HepG2 (cell line): ENCODE data around the gene DCC. TPM values are rescaled to one million over a fixed set of nuclear protein-coding genes. Genes with fewer than 3 reads are reported as not detected.

ENCODE experiments used
- ATAC-seq: fragments of 200-7000 bp; cut with Tn5 transposase; 3 replicates; pipeline ENCODE4 v1.9.1; 2020; ENCODE audit warnings: mild to moderate bottlenecking, moderate library complexity
- BruUV-seq: library from RNA; stranded (reverse); fragments of 400-500 nt; replicated peaks from 2 replicates; lab custom pipeline; 2021; lab: Mats Ljungman, UMichigan
- CTCF ChIA-PET: fragments of 300-600 bp; formaldehyde crosslinking; extraction: SDS; loops from one replicate; lab custom pipeline; 2021; ENCODE audit warnings: low total read pairs, inconsistent platforms, low intra/inter-chr PET ratio; lab: Yijun Ruan, JAX
- POLR2A ChIA-PET: fragments of 350-600 bp; sonication (Branson Sonifier 250); formaldehyde crosslinking; loops from one replicate; lab custom pipeline; 2020; ENCODE audit warnings: antibody characterized with exemption, inconsistent platforms; lab: Yijun Ruan, JAX
- DNase-seq: peaks from one replicate; pipeline ENCODE4 v3.0.0-alpha.2; 2015; ENCODE audit warnings: low spot score
- FAIRE-seq: peaks from 3 replicates; lab custom pipeline; 2011; peaks lifted over from hg19 to GRCh38; lab: Jason Lieb, UNC
- H2AFZ ChIP-seq: one replicate; pipeline ENCODE4 v1.6.1; 2011; ENCODE audit warnings: low read length, inconsistent platforms
- H3K27ac ChIP-seq: fragments of 300-600 bp; 3 replicates; pipeline ENCODE4 v1.8.0; 2011; ENCODE audit warnings: mixed run types, mild to moderate bottlenecking, mixed read lengths, low read length, inconsistent platforms; ENCODE audit not compliant: insufficient read depth; ENCODE audit errors: extremely low read length
- H3K27me3 ChIP-seq, 2 experiments: fragments of 200-600 bp in 1 of 2; 2 replicates in 1 of 2; 3 replicates in 1 of 2; pipeline versions ENCODE4 v1.6.0 to v1.8.0; 2011; ENCODE audit warnings: low read length in 2 of 2, mild to moderate bottlenecking in 2 of 2, moderate library complexity in 2 of 2, inconsistent platforms in 1 of 2; ENCODE audit not compliant: insufficient read depth in 2 of 2, control insufficient read depth in 1 of 2
- H3K36me3 ChIP-seq, 2 experiments: fragments of 200-600 bp in 1 of 2; replicated peaks in 1 of 2; 2 replicates in 1 of 2; 3 replicates in 1 of 2; pipeline versions ENCODE4 v1.5.1 to v1.8.0; 2011; ENCODE audit warnings: low read length in 2 of 2, inconsistent platforms in 1 of 2; ENCODE audit not compliant: insufficient read depth in 2 of 2, control insufficient read depth in 1 of 2
- H3K4me1 ChIP-seq: 2 replicates; pipeline ENCODE4 v1.5.1; 2012; ENCODE audit warnings: low read length, inconsistent platforms; ENCODE audit not compliant: insufficient read depth
- H3K4me2 ChIP-seq: 2 replicates; pipeline ENCODE4 v1.6.0; 2011; ENCODE audit warnings: low read depth, low read length, inconsistent platforms
- H3K4me3 ChIP-seq, 3 experiments: fragments of 200-600 bp in 1 of 3; sonication (generic), shearing (Covaris generic) in 1 of 3; replicated peaks in 1 of 3; 2 replicates each; pipeline ENCODE4 v1.5.1; 2011 to 2016; ENCODE audit warnings: low read length in 3 of 3, inconsistent platforms in 2 of 3, low read depth in 2 of 3, mild to moderate bottlenecking in 2 of 3, control low read depth in 1 of 3, mixed read lengths in 1 of 3; ENCODE audit not compliant: insufficient read depth in 1 of 3
- H3K79me2 ChIP-seq: one replicate; pipeline ENCODE4 v1.6.1; 2011; ENCODE audit warnings: low read length, inconsistent platforms; ENCODE audit not compliant: insufficient read depth
- H3K9ac ChIP-seq: 2 replicates; pipeline ENCODE4 v1.6.0; 2011; ENCODE audit warnings: mild to moderate bottlenecking, low read depth, low read length, inconsistent platforms; ENCODE audit not compliant: insufficient read depth
- H3K9me3 ChIP-seq: 2 replicates; pipeline ENCODE4 v1.5.1; 2012; ENCODE audit warnings: mild to moderate bottlenecking, low read length
- H4K20me1 ChIP-seq: 2 replicates; pipeline ENCODE4 v1.6.0; 2011; ENCODE audit warnings: inconsistent platforms, mild to moderate bottlenecking, low read length, moderate library complexity; ENCODE audit not compliant: insufficient read depth
- ATF1 ChIP-seq: IDR thresholded peaks from 2 replicates; pipeline ENCODE4 v1.6.1; 2016; ENCODE audit warnings: mild to moderate bottlenecking, control low read depth
- CCAR2 ChIP-seq: fragments of 200-400 bp; formaldehyde crosslinking; optimal IDR thresholded peaks from 2 replicates; pipeline ENCODE3; 2018; ENCODE audit warnings: low read depth, mild to moderate bottlenecking, low read length, moderate library complexity
- DMAP1 ChIP-seq: IDR thresholded peaks from 2 replicates; pipeline ENCODE4 v1.6.1; 2016
- KLF6 ChIP-seq: IDR thresholded peaks from 2 replicates; pipeline ENCODE4 v1.8.0; 2016; ENCODE audit warnings: missing biosample characterization, missing genetic modification reagents
- ZMYM4 ChIP-seq: sonication (generic); formaldehyde crosslinking; IDR thresholded peaks from 2 replicates; pipeline ENCODE4 v1.8.1; 2023; ENCODE audit warnings: mild to moderate bottlenecking, missing genetic modification reagents
- ZNF550 ChIP-seq: sonication (generic); formaldehyde crosslinking; IDR thresholded peaks from 2 replicates; pipeline ENCODE4 v1.4.0; 2020; ENCODE audit warnings: mild to moderate bottlenecking, missing genetic modification reagents, borderline replicate concordance
- ZNF616 ChIP-seq: sonication (generic); formaldehyde crosslinking; IDR thresholded peaks from 2 replicates; pipeline ENCODE4 v1.5.0; 2020; ENCODE audit warnings: low read depth, mild to moderate bottlenecking, missing genetic modification reagents
- ZNF720 ChIP-seq: sonication (generic); formaldehyde crosslinking; IDR thresholded peaks from 2 replicates; pipeline ENCODE4 v1.4.0; 2020; ENCODE audit warnings: missing genetic modification reagents
- WGBS: methylation state at CpG from one replicate; pipeline ENCODE4 v1.1.6; 2017; ENCODE audit warnings: low lambda C conversion rate; 5-methylcytosine and 5-hydroxymethylcytosine counted together
- in situ Hi-C: cut with HindIII; loops from 2 replicates; pipeline ENCODE4 v1.10.0; 2017; ENCODE audit warnings: low pct_unique_long_range_greater_than_20kb; ENCODE audit not compliant: extremely low pct_ligation_motif_present
- intact Hi-C: fragments of 100-400 bp; cut with micrococcal nuclease; formaldehyde crosslinking; loops from one replicate; pipeline ENCODE4 v1.10.0; 2022; ENCODE audit not compliant: unreplicated experiment
- polyA plus RNA-seq, 8 experiments: library from polyadenylated mRNA; depleted of rRNA in 3 of 8; stranded (reverse) in 7 of 8; unstranded in 1 of 8; fragments of >200 nt; fragmentation: Illumina TruSeq in 4 of 8; extraction: Trizol in 4 of 8; gene quantifications; 2 replicates each; pipeline versions ENCODE4 v1.2.1 to v1.2.3, GENCODE V29; 2011 to 2016; ENCODE audit warnings: low read depth in 4 of 8, missing spikeins in 1 of 8, mixed read lengths in 1 of 8; ENCODE audit not compliant: insufficient read depth in 1 of 8
- total RNA-seq, 5 experiments: library from RNA; depleted of rRNA; stranded (reverse); fragments of >200 nt; fragmentation: Illumina TruSeq; extraction: Trizol; gene quantifications; 2 replicates each; pipeline ENCODE4 v1.2.3, GENCODE V29; 2016; ENCODE audit warnings: low read depth in 1 of 5
- TF ChIP-seq, protein P1 (sequence below): sonication (generic); formaldehyde crosslinking; conservative IDR thresholded peaks from 2 replicates; pipeline ENCODE4 v1.4.0; 2020; ENCODE audit warnings: mild to moderate bottlenecking, missing genetic modification reagents, moderate library complexity
- TF ChIP-seq, protein P2 (sequence below), 2 experiments: fragments of 450-650 bp in 1 of 2; sonication (generic) in 1 of 2; formaldehyde crosslinking; IDR thresholded peaks; 2 replicates each; pipeline versions ENCODE4 v1.5.0 to v1.8.0; 2020 to 2022; ENCODE audit warnings: mild to moderate bottlenecking in 1 of 2, missing genetic modification reagents in 1 of 2
- TF ChIP-seq, protein P3 (sequence below): sonication (generic); formaldehyde crosslinking; IDR thresholded peaks from 2 replicates; pipeline ENCODE4 v1.4.0; 2020; ENCODE audit warnings: missing genetic modification reagents
- TF ChIP-seq, protein P4 (sequence below): sonication (generic); formaldehyde crosslinking; conservative IDR thresholded peaks from 2 replicates; pipeline ENCODE4 v1.8.1; 2023; ENCODE audit warnings: missing genetic modification reagents
- TF ChIP-seq, protein P5 (sequence below): sonication (generic); formaldehyde crosslinking; IDR thresholded peaks from 2 replicates; pipeline ENCODE4 v1.5.1; 2020; ENCODE audit warnings: mild to moderate bottlenecking, missing genetic modification reagents, borderline replicate concordance

The DCC gene
- total and polyA plus RNA-seq, 2 of the 13 experiments (the other 11 are each of a cell fraction or from before 2014, with no cell fraction given), result not detected

DNA sequence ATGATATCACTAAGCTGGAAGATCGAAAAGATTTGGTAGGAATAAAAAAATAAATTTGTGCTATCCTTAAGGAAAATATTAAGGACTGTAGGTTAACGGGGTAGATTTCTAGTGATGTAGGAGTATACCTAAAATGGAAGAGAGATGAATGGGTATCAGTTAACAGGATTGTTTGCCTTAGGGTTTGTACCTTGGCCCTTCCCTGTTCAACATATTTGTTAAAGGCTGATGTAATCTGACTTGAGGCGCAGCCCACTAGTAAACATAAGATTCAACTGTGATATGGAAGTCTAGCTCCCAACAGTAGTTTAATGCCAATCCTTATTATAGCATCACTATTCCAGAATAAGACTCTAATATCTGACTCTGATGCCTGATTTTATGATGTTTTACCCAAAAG is 685.2 kb downstream of the DCC start:
- Histone ChIP-seq H3K27ac (no peak overlapping the region), H3K9me3 (no peaks in the 10 kb centered on the region; the same call in 1 of the 2 replicates), H3K36me3 (no peaks in the 10 kb centered on the region), H3K4me2 (peak overlapping the region; percentile 18; the same call in 1 of the 2 replicates), H3K79me2 (no peaks in the 10 kb centered on the region), H2AFZ (no peak overlapping the region), H3K27me3 (no peaks in the 10 kb centered on the region), H3K4me3 (no peak overlapping the region), H3K9ac (no peak overlapping the region), H4K20me1 (no peaks in the 10 kb centered on the region), H3K4me1 (peaks cover 11% of the 10 kb centered on the region)
- intact Hi-C loops (no loop called here), in situ Hi-C loops (no loop called here)
- peak; percentile 100 for ATAC-seq
- WGBS, result 0% methylated on average over 3 of the region's 3 CpGs
- ChIA-PET POLR2A (no interaction called here), CTCF (no interaction called here)
- peak; percentile 80 for DNase-seq
- FAIRE-seq, result peak; percentile 85
- no TSS peak for BruUV-seq
- TF ChIP-seq, protein P1, sequence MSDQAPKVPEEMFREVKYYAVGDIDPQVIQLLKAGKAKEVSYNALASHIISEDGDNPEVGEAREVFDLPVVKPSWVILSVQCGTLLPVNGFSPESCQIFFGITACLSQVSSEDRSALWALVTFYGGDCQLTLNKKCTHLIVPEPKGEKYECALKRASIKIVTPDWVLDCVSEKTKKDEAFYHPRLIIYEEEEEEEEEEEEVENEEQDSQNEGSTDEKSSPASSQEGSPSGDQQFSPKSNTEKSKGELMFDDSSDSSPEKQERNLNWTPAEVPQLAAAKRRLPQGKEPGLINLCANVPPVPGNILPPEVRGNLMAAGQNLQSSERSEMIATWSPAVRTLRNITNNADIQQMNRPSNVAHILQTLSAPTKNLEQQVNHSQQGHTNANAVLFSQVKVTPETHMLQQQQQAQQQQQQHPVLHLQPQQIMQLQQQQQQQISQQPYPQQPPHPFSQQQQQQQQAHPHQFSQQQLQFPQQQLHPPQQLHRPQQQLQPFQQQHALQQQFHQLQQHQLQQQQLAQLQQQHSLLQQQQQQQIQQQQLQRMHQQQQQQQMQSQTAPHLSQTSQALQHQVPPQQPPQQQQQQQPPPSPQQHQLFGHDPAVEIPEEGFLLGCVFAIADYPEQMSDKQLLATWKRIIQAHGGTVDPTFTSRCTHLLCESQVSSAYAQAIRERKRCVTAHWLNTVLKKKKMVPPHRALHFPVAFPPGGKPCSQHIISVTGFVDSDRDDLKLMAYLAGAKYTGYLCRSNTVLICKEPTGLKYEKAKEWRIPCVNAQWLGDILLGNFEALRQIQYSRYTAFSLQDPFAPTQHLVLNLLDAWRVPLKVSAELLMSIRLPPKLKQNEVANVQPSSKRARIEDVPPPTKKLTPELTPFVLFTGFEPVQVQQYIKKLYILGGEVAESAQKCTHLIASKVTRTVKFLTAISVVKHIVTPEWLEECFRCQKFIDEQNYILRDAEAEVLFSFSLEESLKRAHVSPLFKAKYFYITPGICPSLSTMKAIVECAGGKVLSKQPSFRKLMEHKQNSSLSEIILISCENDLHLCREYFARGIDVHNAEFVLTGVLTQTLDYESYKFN (CRISPR knock-in tag), result peak; percentile 57
- TF ChIP-seq CCAR2 (no peak), KLF6 (CRISPR knock-in tag) (no peak), ZNF720 (CRISPR knock-in tag) (no peak), ZNF550 (no peak), ZNF616 (no peak), ZMYM4 (CRISPR knock-in tag) (peak; percentile 52; the same call in 1 of the 2 replicates), DMAP1 (CRISPR knock-in tag) (no peak), ATF1 (CRISPR knock-in tag) (no peak)
- TF ChIP-seq, protein P2, sequence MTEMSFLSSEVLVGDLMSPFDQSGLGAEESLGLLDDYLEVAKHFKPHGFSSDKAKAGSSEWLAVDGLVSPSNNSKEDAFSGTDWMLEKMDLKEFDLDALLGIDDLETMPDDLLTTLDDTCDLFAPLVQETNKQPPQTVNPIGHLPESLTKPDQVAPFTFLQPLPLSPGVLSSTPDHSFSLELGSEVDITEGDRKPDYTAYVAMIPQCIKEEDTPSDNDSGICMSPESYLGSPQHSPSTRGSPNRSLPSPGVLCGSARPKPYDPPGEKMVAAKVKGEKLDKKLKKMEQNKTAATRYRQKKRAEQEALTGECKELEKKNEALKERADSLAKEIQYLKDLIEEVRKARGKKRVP (CRISPR knock-in tag; IDR thresholded peaks at IDR 0.05), result peak in 1 of 2 experiments; percentile 95; a peak in 2 of 4 replicates
- TF ChIP-seq, protein P3, sequence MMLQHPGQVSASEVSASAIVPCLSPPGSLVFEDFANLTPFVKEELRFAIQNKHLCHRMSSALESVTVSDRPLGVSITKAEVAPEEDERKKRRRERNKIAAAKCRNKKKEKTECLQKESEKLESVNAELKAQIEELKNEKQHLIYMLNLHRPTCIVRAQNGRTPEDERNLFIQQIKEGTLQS (CRISPR knock-in tag), result peak; percentile 81
- TF ChIP-seq, protein P4, sequence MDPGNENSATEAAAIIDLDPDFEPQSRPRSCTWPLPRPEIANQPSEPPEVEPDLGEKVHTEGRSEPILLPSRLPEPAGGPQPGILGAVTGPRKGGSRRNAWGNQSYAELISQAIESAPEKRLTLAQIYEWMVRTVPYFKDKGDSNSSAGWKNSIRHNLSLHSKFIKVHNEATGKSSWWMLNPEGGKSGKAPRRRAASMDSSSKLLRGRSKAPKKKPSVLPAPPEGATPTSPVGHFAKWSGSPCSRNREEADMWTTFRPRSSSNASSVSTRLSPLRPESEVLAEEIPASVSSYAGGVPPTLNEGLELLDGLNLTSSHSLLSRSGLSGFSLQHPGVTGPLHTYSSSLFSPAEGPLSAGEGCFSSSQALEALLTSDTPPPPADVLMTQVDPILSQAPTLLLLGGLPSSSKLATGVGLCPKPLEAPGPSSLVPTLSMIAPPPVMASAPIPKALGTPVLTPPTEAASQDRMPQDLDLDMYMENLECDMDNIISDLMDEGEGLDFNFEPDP (CRISPR knock-in tag), result no peak
- TF ChIP-seq, protein P5, sequence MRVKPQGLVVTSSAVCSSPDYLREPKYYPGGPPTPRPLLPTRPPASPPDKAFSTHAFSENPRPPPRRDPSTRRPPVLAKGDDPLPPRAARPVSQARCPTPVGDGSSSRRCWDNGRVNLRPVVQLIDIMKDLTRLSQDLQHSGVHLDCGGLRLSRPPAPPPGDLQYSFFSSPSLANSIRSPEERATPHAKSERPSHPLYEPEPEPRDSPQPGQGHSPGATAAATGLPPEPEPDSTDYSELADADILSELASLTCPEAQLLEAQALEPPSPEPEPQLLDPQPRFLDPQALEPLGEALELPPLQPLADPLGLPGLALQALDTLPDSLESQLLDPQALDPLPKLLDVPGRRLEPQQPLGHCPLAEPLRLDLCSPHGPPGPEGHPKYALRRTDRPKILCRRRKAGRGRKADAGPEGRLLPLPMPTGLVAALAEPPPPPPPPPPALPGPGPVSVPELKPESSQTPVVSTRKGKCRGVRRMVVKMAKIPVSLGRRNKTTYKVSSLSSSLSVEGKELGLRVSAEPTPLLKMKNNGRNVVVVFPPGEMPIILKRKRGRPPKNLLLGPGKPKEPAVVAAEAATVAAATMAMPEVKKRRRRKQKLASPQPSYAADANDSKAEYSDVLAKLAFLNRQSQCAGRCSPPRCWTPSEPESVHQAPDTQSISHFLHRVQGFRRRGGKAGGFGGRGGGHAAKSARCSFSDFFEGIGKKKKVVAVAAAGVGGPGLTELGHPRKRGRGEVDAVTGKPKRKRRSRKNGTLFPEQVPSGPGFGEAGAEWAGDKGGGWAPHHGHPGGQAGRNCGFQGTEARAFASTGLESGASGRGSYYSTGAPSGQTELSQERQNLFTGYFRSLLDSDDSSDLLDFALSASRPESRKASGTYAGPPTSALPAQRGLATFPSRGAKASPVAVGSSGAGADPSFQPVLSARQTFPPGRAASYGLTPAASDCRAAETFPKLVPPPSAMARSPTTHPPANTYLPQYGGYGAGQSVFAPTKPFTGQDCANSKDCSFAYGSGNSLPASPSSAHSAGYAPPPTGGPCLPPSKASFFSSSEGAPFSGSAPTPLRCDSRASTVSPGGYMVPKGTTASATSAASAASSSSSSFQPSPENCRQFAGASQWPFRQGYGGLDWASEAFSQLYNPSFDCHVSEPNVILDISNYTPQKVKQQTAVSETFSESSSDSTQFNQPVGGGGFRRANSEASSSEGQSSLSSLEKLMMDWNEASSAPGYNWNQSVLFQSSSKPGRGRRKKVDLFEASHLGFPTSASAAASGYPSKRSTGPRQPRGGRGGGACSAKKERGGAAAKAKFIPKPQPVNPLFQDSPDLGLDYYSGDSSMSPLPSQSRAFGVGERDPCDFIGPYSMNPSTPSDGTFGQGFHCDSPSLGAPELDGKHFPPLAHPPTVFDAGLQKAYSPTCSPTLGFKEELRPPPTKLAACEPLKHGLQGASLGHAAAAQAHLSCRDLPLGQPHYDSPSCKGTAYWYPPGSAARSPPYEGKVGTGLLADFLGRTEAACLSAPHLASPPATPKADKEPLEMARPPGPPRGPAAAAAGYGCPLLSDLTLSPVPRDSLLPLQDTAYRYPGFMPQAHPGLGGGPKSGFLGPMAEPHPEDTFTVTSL (CRISPR knock-in tag), result peak; percentile 88; the same call in 1 of the 2 replicates
